CD4-positive, alpha-beta T cell treated with Interleukin-17A for 4 hours (primary cell): ENCODE measurements around the gene AKAP1.

ENCODE experiments used
- DNase-seq: peaks from one replicate; pipeline ENCODE4 v3.0.0-alpha.2; 2020; ENCODE audit warnings: mixed read lengths

Gene AKAP1

GRCh38 chr17:57084802-57085447 is at the start of gene AKAP1:
AKAP1 (plus strand) TSS chr17:57085246; CDS start chr17:57105465, 20,219 bp downstream.
- peak; percentile 96 for DNase-seq

GRCh38 chr17:57035971-57036481 is 49.0 kb upstream of the AKAP1 start:
- no peak for DNase-seq

GRCh38 chr17:57037411-57037810 is 47.6 kb upstream of the AKAP1 start:
- no peak for DNase-seq

GRCh38 chr17:57038486-57038885 is 46.6 kb upstream of the AKAP1 start:
- no peak for DNase-seq

- DNase-seq = no peak
Observed at GRCh38 chr17:57040571-57040970, 44.5 kb upstream of the AKAP1 start.

- no peak for DNase-seq
Observed at GRCh38 chr17:57043276-57043675, 41.8 kb upstream of the AKAP1 start.

GRCh38 chr17:57044976-57045867 is 39.8 kb upstream of the AKAP1 start:
- DNase-seq = no peak

GRCh38 chr17:57045868-57046704 is 39.0 kb upstream of the AKAP1 start:
- peak; percentile 20 for DNase-seq

- DNase-seq = no peak
Observed at GRCh38 chr17:57046749-57047148, 38.3 kb upstream of the AKAP1 start.

- no peak for DNase-seq
Observed at GRCh38 chr17:57048096-57048495, 37.0 kb upstream of the AKAP1 start.

GRCh38 chr17:57050306-57050705 is 34.7 kb upstream of the AKAP1 start:
- DNase-seq = no peak

- no peak for DNase-seq
Observed at GRCh38 chr17:57051886-57052361, 33.1 kb upstream of the AKAP1 start.

GRCh38 chr17:57062865-57063264 is 22.2 kb upstream of the AKAP1 start:
- no peak for DNase-seq

- DNase-seq = no peak
Observed at GRCh38 chr17:57067162-57067561, 17.9 kb upstream of the AKAP1 start.

GRCh38 chr17:57067781-57068180 is 17.3 kb upstream of the AKAP1 start:
- no peak for DNase-seq

GRCh38 chr17:57068222-57068658 is 16.8 kb upstream of the AKAP1 start:
- peak; percentile 9 for DNase-seq

- DNase-seq = no peak
Observed at GRCh38 chr17:57068707-57069106, 16.3 kb upstream of the AKAP1 start.

GRCh38 chr17:57071991-57072944 is 12.8 kb upstream of the AKAP1 start:
- no peak for DNase-seq

- DNase-seq = no peak
Observed at GRCh38 chr17:57073626-57074025, 11.4 kb upstream of the AKAP1 start.

- DNase-seq = no peak
Observed at GRCh38 chr17:57075193-57075592, 9.9 kb upstream of the AKAP1 start.

GRCh38 chr17:57075785-57076184 is 9.3 kb upstream of the AKAP1 start:
- DNase-seq = no peak

GRCh38 chr17:57077000-57077399 is 8.0 kb upstream of the AKAP1 start:
- DNase-seq = no peak
